ENCODE measurements around the gene EPB42. TPM values are rescaled to one million over a fixed set of nuclear protein-coding genes. Genes with fewer than 3 reads are reported as not detected.
"Not testable (repeated sequence)": the region's sequence is repeated elsewhere in the genome, so short reads cannot be mapped to it uniquely, and the experiment has no call there.

The EPB42 gene
- total RNA-seq, 2 donors from 2014 or later = not detected

GRCh38 chr15:43199945-43200488 lies 20.8 kb downstream of the EPB42 start:
- Mint-ChIP-seq H3K27me3 (ENCODE audit: low read depth) (no peaks in the 10 kb centered on the region), H3K4me1 (ENCODE audit: low read depth) (peaks cover 16% of the 10 kb centered on the region), H3K4me3 (no peak overlapping the region), H3K27ac (peak overlapping the region; percentile 1), H3K36me3 (ENCODE audit: insufficient read depth in 2 of 2) (peaks cover 12 to 14% of the 10 kb centered on the region in 2 donors), H3K9me3 (peaks cover 0 to 5% of the 10 kb centered on the region in 2 donors)
- DNase-seq = peak in 1 of 2 donors; percentile 14
- peak; percentile 70 to 71 for ATAC-seq (replicated peaks in 1 of 2)

- Mint-ChIP-seq H3K27me3 (ENCODE audit: low read depth) (no peaks in the 10 kb centered on the region), H3K9me3 (peaks cover 0 to 5% of the 10 kb centered on the region in 2 donors), H3K4me3 (no peak overlapping the region), H3K4me1 (ENCODE audit: low read depth) (peaks cover 8% of the 10 kb centered on the region), H3K36me3 (ENCODE audit: insufficient read depth in 2 of 2) (peaks cover 12 to 22% of the 10 kb centered on the region in 2 donors), H3K27ac (no peak overlapping the region)
- DNase-seq (no peak), ATAC-seq (replicated peaks in 1 of 2) (no peak)
Observed at GRCh38 chr15:43198992-43199391, 21.8 kb downstream of the EPB42 start.

- not testable (repeated sequence) for H3K27me3 Mint-ChIP-seq (ENCODE audit: low read depth); H3K4me3 Mint-ChIP-seq; H3K27ac Mint-ChIP-seq; DNase-seq; H3K9me3 Mint-ChIP-seq; ATAC-seq (replicated peaks in 1 of 2); H3K4me1 Mint-ChIP-seq (ENCODE audit: low read depth)
- H3K36me3 Mint-ChIP-seq (ENCODE audit: insufficient read depth in 2 of 2) = peaks cover 12 to 22% of the 10 kb centered on the region in 2 donors
Observed at GRCh38 chr15:43198556-43198955, 22.3 kb downstream of the EPB42 start.

- H3K36me3 Mint-ChIP-seq (ENCODE audit: insufficient read depth in 2 of 2) = peaks cover 12 to 23% of the 10 kb centered on the region in 2 donors
- not testable (repeated sequence) for H3K27me3 Mint-ChIP-seq (ENCODE audit: low read depth); ATAC-seq (replicated peaks in 1 of 2); H3K4me3 Mint-ChIP-seq; H3K4me1 Mint-ChIP-seq (ENCODE audit: low read depth); H3K9me3 Mint-ChIP-seq; DNase-seq; H3K27ac Mint-ChIP-seq
Observed at GRCh38 chr15:43197773-43198172, 23.0 kb downstream of the EPB42 start.

GRCh38 chr15:43196760-43197548 lies 23.9 kb downstream of the EPB42 start:
- H3K36me3 Mint-ChIP-seq (ENCODE audit: insufficient read depth in 2 of 2) = peaks cover 14 to 31% of the 10 kb centered on the region in 2 donors
- H3K27me3 Mint-ChIP-seq (ENCODE audit: low read depth) = no peaks in the 10 kb centered on the region
- H3K27ac Mint-ChIP-seq = no peak overlapping the region
- peaks cover 7% of the 10 kb centered on the region for H3K4me1 Mint-ChIP-seq (ENCODE audit: low read depth)
- ATAC-seq (replicated peaks in 1 of 2) (no peak), DNase-seq (no peak)
- H3K9me3 Mint-ChIP-seq = peaks cover 0 to 5% of the 10 kb centered on the region in 2 donors
- H3K4me3 Mint-ChIP-seq = no peak overlapping the region

- DNase-seq (no peak), ATAC-seq (replicated peaks in 1 of 2) (no peak)
- peak overlapping the region; percentile 19 for H3K27ac Mint-ChIP-seq
- peaks cover 0 to 5% of the 10 kb centered on the region in 2 donors for H3K9me3 Mint-ChIP-seq
- H3K36me3 Mint-ChIP-seq (ENCODE audit: insufficient read depth in 2 of 2) = peaks cover 17 to 40% of the 10 kb centered on the region in 2 donors
- no peaks in the 10 kb centered on the region for H3K27me3 Mint-ChIP-seq (ENCODE audit: low read depth)
- no peak overlapping the region for H3K4me3 Mint-ChIP-seq
- H3K4me1 Mint-ChIP-seq (ENCODE audit: low read depth) = peaks cover 2% of the 10 kb centered on the region
Observed at GRCh38 chr15:43194795-43195194, 26.0 kb downstream of the EPB42 start.

- H3K4me3 Mint-ChIP-seq = no peak overlapping the region
- H3K27me3 Mint-ChIP-seq (ENCODE audit: low read depth) = no peaks in the 10 kb centered on the region
- ATAC-seq (replicated peaks in 1 of 2) = no peak
- peaks cover 21 to 45% of the 10 kb centered on the region in 2 donors for H3K36me3 Mint-ChIP-seq (ENCODE audit: insufficient read depth in 2 of 2)
- no peaks in the 10 kb centered on the region for H3K4me1 Mint-ChIP-seq (ENCODE audit: low read depth)
- H3K9me3 Mint-ChIP-seq = peaks cover 0 to 5% of the 10 kb centered on the region in 2 donors
- H3K27ac Mint-ChIP-seq = no peak overlapping the region
- no peak for DNase-seq
Observed at GRCh38 chr15:43193710-43194109, 27.1 kb downstream of the EPB42 start.

- peaks cover 16% of the 10 kb centered on the region for H3K4me1 Mint-ChIP-seq (ENCODE audit: low read depth)
- peaks cover 11 to 32% of the 10 kb centered on the region in 2 donors for H3K36me3 Mint-ChIP-seq (ENCODE audit: insufficient read depth in 2 of 2)
- no peaks in the 10 kb centered on the region for H3K27me3 Mint-ChIP-seq (ENCODE audit: low read depth)
- DNase-seq = no peak
- no peak for ATAC-seq (replicated peaks in 1 of 2)
- H3K4me3 Mint-ChIP-seq = no peak overlapping the region
- no peak overlapping the region for H3K27ac Mint-ChIP-seq
- no peaks in the 10 kb centered on the region for H3K9me3 Mint-ChIP-seq
Observed at GRCh38 chr15:43190178-43190577, 30.6 kb downstream of the EPB42 start.

- DNase-seq (no peak), ATAC-seq (replicated peaks in 1 of 2) (no peak)
- Mint-ChIP-seq H3K9me3 (no peaks in the 10 kb centered on the region), H3K36me3 (ENCODE audit: insufficient read depth in 2 of 2) (peaks cover 11 to 24% of the 10 kb centered on the region in 2 donors), H3K4me3 (no peak overlapping the region), H3K27me3 (ENCODE audit: low read depth) (no peaks in the 10 kb centered on the region), H3K27ac (no peak overlapping the region), H3K4me1 (ENCODE audit: low read depth) (peaks cover 16% of the 10 kb centered on the region)
Observed at GRCh38 chr15:43189296-43189695, 31.5 kb downstream of the EPB42 start.

- peak overlapping the region; percentile 93 to 97 for H3K4me3 Mint-ChIP-seq
- no peaks in the 10 kb centered on the region for H3K27me3 Mint-ChIP-seq (ENCODE audit: low read depth)
- peaks cover 11 to 21% of the 10 kb centered on the region in 2 donors for H3K36me3 Mint-ChIP-seq (ENCODE audit: insufficient read depth in 2 of 2)
- DNase-seq (no peak), ATAC-seq (replicated peaks in 1 of 2) (no peak)
- H3K4me1 Mint-ChIP-seq (ENCODE audit: low read depth) = peaks cover 16% of the 10 kb centered on the region
- peak overlapping the region; percentile 51 for H3K27ac Mint-ChIP-seq
- H3K9me3 Mint-ChIP-seq = no peaks in the 10 kb centered on the region
Observed at GRCh38 chr15:43187544-43188155, 33.2 kb downstream of the EPB42 start.

- H3K27ac Mint-ChIP-seq = peak overlapping the region; percentile 96
- DNase-seq (no peak), ATAC-seq (replicated peaks in 1 of 2) (peak; percentile 16 to 33)
- peak overlapping the region; percentile 93 to 97 for H3K4me3 Mint-ChIP-seq
- H3K9me3 Mint-ChIP-seq = no peaks in the 10 kb centered on the region
- H3K4me1 Mint-ChIP-seq (ENCODE audit: low read depth) = peaks cover 21% of the 10 kb centered on the region
- no peaks in the 10 kb centered on the region for H3K27me3 Mint-ChIP-seq (ENCODE audit: low read depth)
- peaks cover 7 to 10% of the 10 kb centered on the region in 2 donors for H3K36me3 Mint-ChIP-seq (ENCODE audit: insufficient read depth in 2 of 2)
Observed at GRCh38 chr15:43186003-43186353, 34.8 kb downstream of the EPB42 start.

- peak within 1 kb of the TSS; percentile 96 for H3K27ac Mint-ChIP-seq
- H3K4me3 Mint-ChIP-seq = peak within 1 kb of the TSS; percentile 93 to 97
- H3K27me3 Mint-ChIP-seq (ENCODE audit: low read depth) = no peaks in the 10 kb centered on the region
- DNase-seq (peak; percentile 93 to 95), ATAC-seq (replicated peaks in 1 of 2) (peak; percentile 96 to 97)
- peaks cover 21% of the 10 kb centered on the region for H3K4me1 Mint-ChIP-seq (ENCODE audit: low read depth)
- H3K36me3 Mint-ChIP-seq (ENCODE audit: insufficient read depth in 2 of 2) = peaks cover 5 to 6% of the 10 kb centered on the region in 2 donors
- no peaks in the 10 kb centered on the region for H3K9me3 Mint-ChIP-seq
Observed at GRCh38 chr15:43185157-43186002, 35.4 kb downstream of the EPB42 start, which contains the start of gene CCNDBP1. TSS of gene CCNDBP1 (plus strand) at chr15:43185403. CDS start at chr15:43185499, 96 bp downstream.

All from activated T-cell treated with anti-CD3 and anti-CD28 coated beads, Interleukin-2, amount 50 U/mL, for 72 hours (primary cell).